Skin of body (tissue), 2 donors: Measurements from ENCODE around the gene RNF169. TPM values are rescaled to one million over a fixed set of nuclear protein-coding genes. Genes with fewer than 3 reads are reported as not detected.

ENCODE experiments used
- DNase-seq: peaks from one replicate; lab custom pipeline; 2025; lab: John Stamatoyannopoulos, UW
- total RNA-seq: library from RNA; depleted of rRNA; stranded (reverse); fragments of >200 nt; gene quantifications from one replicate; pipeline ENCODE4 v1.2.3, GENCODE V29; 2014

Gene RNF169
- total RNA-seq, 1 donor from 2014 or later = 21.8 TPM

- DNase-seq = no peak
Observed at GRCh38 chr11:74769055-74769707, 20.5 kb downstream of the RNF169 start.

GRCh38 chr11:74770456-74770855 is 21.8 kb downstream of the RNF169 start:
- no peak for DNase-seq

GRCh38 chr11:74771139-74771538 is 22.5 kb downstream of the RNF169 start:
- no peak for DNase-seq

- DNase-seq = no peak
Observed at GRCh38 chr11:74773476-74773875, 24.8 kb downstream of the RNF169 start.

GRCh38 chr11:74775762-74776161 is 27.1 kb downstream of the RNF169 start:
- no peak for DNase-seq

- no peak for DNase-seq
Observed at GRCh38 chr11:74776546-74776945, 27.9 kb downstream of the RNF169 start.

GRCh38 chr11:74777038-74777437 is 28.4 kb downstream of the RNF169 start:
- no peak for DNase-seq

GRCh38 chr11:74777877-74778276 is 29.2 kb downstream of the RNF169 start:
- DNase-seq = no peak

GRCh38 chr11:74778581-74778980 is 29.9 kb downstream of the RNF169 start:
- no peak for DNase-seq

GRCh38 chr11:74780248-74781005 is 31.8 kb downstream of the RNF169 start:
- DNase-seq = no peak

- DNase-seq = peak; percentile 1
Observed at GRCh38 chr11:74783241-74783871, 34.7 kb downstream of the RNF169 start.

- DNase-seq = no peak
Observed at GRCh38 chr11:74784234-74784633, 35.6 kb downstream of the RNF169 start.

GRCh38 chr11:74784726-74785125 is 36.1 kb downstream of the RNF169 start:
- no peak for DNase-seq

- no peak for DNase-seq
Observed at GRCh38 chr11:74786574-74786973, 37.9 kb downstream of the RNF169 start.

- no peak for DNase-seq
Observed at GRCh38 chr11:74791333-74792100, 42.9 kb downstream of the RNF169 start.

GRCh38 chr11:74806267-74806666 is 57.6 kb downstream of the RNF169 start:
- no peak for DNase-seq

GRCh38 chr11:74809801-74810200 is 61.2 kb downstream of the RNF169 start:
- DNase-seq = no peak

- no peak for DNase-seq
Observed at GRCh38 chr11:74815966-74816365, 67.3 kb downstream of the RNF169 start.

GRCh38 chr11:74816664-74817063 is 68.0 kb downstream of the RNF169 start:
- no peak for DNase-seq

GRCh38 chr11:74818283-74818946 is 69.8 kb downstream of the RNF169 start:
- DNase-seq = no peak

GRCh38 chr11:74819400-74819799 is 70.8 kb downstream of the RNF169 start:
- no peak for DNase-seq
